ENCODE data around the gene TRIM65.
"Not testable (repeated sequence)": the region's sequence is repeated elsewhere in the genome, so short reads cannot be mapped to it uniquely, and the experiment has no call there.

DNA sequence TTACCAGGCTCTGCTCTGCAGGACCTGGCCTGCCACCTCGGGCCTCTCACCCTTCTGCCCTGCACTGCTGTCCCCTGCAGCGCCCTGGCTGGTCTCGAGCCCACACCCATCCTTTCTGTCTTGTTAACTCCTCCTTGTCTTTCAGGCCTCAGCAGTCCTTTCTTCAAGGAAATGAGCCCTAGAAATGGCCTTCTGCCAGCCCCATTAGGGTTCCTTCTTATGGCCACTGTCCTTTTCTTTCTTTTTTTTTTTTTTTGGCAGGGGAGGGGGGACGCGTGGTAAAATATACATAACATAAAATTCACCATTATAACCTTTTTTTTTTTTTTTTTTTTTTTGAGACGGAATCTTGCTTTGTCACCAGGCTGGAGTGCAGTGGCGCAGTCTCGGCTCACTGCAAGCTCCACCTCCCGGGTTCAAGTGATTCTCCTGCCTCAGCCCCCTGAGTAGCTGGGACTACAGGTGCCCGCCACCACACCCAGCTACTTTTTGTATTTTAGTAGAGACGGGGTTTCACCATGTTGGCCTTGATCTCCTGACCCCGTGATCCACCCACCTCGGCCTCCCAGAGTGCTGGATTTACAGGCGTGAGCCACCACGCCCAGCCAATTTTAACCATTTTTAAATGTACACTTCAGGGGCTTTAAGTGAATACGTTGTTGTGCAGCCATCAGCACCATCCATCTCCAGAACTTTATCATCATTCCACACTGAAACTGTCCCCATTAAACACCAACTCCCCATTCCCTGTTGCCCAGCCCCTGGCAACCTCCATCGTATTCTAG lies 31.2 kb downstream of the TRIM65 start:
- not testable (repeated sequence) for TF ChIP-seq NFIC (IDR thresholded peaks at IDR 0.05; ENCODE audit: low read depth, low read length); RAD51 (IDR thresholded peaks at IDR 0.05); TCF7 (IDR thresholded peaks at IDR 0.05; ENCODE audit: borderline replicate concordance); SMAD1 (IDR thresholded peaks at IDR 0.05; ENCODE audit: low read depth, partially characterized antibody)

Data from GM12878 (cell line).